ENCODE results near the gene CLK2.
A peak's percentile ranks its signal among the peaks of the same experiment; 100 is the strongest.
"Not testable (repeated sequence)": the region's sequence is repeated elsewhere in the genome, so short reads cannot be mapped to it uniquely, and the experiment has no call there.

Gene CLK2

DNA sequence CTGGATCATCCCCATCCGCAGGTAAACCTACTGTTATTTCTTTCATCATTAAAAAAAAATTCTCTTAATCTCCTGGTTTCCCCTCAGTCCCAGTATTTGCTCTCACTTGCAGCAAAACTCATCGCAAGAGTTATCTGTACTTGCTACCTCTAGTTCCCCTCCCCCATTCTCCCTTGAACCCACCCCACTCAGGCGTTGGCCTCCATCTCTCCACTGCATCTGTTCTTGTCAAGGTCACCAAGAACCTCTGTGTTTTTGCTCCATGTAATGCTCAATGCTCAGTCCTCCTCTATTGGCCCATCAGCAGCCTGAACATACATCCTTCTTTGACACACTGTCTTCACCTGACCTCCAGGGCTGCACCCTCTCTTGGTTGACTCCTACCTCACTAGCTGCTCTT is 23.4 kb upstream of the CLK2 start:
- no peak for DNase-seq (ENCODE audit: low read depth)

DNA sequence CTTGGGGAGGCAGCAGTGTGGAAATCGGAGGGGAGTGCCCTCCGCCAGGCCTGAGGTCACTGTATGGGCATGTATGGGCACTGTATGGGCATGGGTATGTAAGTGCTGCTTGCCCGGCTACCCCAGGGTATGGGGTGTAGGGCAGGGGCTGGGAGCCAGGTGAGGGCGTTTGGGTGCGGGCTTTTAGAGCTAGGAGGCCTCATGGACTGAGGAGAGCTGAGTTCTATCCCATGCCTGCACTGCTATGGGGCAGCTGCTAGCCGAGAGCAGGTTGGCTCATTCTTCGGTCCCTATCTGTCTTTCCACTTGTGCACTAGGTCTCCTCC is 22.6 kb upstream of the CLK2 start:
- DNase-seq (ENCODE audit: low read depth) = no peak

GRCh38 chr1:155295183-155295941 is 22.1 kb upstream of the CLK2 start:
- DNase-seq (ENCODE audit: low read depth) = no peak

DNA sequence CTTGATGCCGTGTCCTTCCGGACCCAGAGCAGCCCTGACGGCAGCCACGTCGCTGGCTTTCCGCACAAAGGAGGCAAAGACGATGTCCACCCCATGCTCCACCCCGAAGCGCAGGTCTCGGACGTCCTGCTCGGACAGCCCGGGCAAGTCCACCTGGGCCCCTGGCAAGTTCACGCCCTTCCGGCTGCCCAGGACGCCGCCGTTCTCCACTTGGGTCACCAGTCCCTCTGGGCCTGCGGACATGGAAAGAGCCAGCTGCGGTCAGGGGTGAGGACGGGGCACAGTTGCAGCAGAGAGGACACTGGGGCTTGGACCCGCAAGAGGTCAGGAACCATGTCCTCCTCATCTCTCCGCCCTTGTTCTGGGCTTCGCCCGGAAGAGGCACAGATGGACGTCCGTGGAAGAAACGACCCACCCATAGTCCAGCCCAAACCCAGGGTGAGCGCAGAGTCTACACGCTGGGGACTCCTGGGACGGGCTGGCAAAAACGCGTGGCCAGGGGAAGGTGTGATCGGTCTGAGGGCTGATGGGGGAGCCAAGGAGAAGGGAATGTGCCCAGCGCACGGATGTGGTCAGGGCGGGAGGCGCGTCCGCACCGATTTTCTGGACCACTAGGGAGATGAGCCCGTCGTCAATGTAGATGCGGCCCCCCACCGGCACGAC is 21.3 kb upstream of the CLK2 start:
- DNase-seq (ENCODE audit: low read depth) = no peak

GRCh38 chr1:155293086-155293749 is 19.9 kb upstream of the CLK2 start:
- DNase-seq (ENCODE audit: low read depth) = no peak

DNA sequence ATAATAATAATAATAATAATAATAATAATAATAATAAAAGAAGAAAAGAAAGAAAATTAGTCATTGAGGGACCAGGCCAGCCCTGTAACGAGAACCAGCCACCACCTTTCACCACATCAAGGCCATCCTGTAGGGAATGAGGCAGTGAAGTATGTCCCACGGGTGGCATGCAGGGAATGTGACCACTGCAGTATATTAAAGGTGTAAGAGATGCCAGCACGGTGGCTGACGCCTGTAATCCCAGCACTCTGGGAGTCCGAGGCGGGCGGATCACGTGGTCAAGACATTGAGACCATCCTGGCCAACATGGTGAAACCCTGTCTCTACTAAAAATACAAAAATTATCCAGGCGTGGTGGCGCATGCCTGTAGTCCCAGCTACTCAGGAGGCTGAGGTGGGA is 17.7 kb upstream of the CLK2 start:
- DNase-seq (ENCODE audit: low read depth) = not testable (repeated sequence)

- DNase-seq (ENCODE audit: low read depth) = no peak
Measured at GRCh38 chr1:155287987-155288543, 14.8 kb upstream of the CLK2 start.

- DNase-seq (ENCODE audit: low read depth) = no peak
Measured at GRCh38 chr1:155286544-155286943, 13.2 kb upstream of the CLK2 start.

GRCh38 chr1:155285631-155286044 is 12.3 kb upstream of the CLK2 start:
- DNase-seq (ENCODE audit: low read depth) = no peak

DNA sequence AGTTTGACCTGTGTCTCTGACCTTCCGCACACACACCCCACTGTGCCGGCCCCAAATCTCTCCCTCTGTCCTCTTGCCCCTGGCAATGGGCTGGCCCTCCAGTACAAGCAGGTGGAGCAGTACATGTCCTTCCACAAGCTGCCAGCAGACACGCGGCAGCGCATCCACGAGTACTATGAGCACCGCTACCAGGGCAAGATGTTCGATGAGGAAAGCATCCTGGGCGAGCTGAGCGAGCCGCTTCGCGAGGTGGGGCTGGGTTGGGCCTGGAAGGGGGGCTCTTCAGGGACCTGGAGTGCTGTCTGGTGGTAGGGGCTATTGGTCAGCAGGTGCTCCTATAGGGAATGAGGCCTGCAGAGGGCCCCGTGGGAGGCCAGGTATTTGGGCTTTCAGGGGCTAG is 11.8 kb upstream of the CLK2 start:
- no peak for DNase-seq (ENCODE audit: low read depth)

GRCh38 chr1:155284476-155284875 is 11.2 kb upstream of the CLK2 start:
- no peak for DNase-seq (ENCODE audit: low read depth)

- DNase-seq (ENCODE audit: low read depth) = no peak
Measured at GRCh38 chr1:155282488-155283091, 9.3 kb upstream of the CLK2 start.

DNA sequence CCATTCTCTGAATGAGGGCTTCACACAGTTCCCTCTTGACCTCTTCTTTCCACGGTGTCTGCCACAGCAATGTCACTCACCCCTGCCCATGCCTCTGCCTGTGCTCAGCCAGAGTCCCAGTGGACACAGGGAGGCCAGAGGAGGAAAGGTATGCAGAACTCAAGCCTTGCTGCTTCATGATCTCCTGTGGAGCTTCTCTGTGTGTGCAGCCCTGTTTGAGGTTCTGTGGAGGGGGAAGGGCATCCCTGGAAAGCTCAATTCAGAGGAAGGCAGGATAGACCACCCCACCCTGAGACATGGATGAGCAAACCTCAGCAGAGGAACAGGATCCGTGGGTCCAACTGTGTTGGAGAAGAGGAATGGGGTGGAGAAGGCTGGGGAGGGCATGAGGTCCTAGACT is 6.0 kb upstream of the CLK2 start:
- DNase-seq (ENCODE audit: low read depth) = no peak

DNA sequence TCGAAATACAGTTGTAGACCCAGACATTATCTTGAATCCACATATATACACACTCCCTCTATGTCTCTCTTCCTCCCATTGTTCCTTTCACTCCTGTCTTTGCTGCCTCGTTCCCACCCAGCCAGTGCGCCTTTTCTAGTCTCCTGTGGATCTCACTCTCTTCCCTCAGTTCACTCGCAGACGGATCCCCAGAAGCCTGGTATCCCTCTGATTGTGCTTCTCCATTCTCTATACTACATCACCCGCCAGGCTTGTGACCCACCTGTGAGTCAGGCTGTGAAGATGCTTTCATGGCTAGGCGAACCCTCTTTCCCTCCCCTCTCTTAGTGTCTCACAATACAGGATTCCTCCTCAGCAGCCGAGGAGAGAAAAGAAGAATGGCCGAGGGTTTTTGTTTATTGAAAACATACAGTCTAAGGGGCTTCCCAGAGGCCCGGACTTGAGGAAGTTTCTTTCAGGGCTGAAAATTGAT is 5.4 kb upstream of the CLK2 start:
- no peak for DNase-seq (ENCODE audit: low read depth)

DNA sequence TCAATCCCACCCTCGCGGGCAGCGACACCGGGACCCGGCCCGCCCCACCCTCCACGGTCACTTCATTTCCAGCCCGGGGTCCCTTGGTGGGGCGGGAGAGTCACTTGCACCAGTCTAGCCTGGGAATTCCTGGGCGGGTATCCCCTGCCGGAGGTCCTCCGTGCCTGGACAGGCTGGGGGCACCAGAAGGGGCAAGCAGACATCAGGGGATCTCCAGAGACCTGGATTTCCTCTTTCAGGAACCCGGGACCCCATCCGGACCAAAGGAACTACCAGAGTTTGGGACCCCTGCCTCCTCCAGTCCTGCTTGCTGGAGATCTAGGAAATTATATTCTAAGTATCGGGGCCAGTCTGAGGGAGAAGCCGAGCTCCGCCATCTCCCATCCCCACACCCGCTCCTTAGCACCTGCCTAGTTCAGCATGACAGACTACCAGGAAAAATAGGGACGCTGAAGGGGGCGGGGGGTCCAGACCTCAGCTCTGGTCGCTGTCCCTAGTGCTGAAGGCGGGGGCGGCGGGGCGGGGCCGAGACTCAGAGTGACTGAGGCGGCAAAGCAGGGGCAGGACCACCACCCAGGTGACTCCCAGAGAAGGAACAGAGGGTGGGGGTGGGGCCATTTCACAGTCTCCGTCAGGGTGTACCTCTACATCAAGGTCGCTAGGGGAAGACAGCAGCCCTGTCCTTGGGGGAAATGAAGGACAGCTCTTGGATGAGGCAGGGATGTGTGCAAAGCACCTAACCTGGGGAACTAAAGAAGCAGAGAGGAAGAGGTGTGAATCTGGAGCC is 4.8 kb upstream of the CLK2 start:
- DNase-seq (ENCODE audit: low read depth) = peak; percentile 70

GRCh38 chr1:155277070-155277901 is 4.0 kb upstream of the CLK2 start, which contains the start of gene HCN3:
TSS of gene HCN3 (plus strand) at chr1:155277463. CDS start at chr1:155277591, 128 bp downstream.
- DNase-seq (ENCODE audit: low read depth) = peak; percentile 79

DNA sequence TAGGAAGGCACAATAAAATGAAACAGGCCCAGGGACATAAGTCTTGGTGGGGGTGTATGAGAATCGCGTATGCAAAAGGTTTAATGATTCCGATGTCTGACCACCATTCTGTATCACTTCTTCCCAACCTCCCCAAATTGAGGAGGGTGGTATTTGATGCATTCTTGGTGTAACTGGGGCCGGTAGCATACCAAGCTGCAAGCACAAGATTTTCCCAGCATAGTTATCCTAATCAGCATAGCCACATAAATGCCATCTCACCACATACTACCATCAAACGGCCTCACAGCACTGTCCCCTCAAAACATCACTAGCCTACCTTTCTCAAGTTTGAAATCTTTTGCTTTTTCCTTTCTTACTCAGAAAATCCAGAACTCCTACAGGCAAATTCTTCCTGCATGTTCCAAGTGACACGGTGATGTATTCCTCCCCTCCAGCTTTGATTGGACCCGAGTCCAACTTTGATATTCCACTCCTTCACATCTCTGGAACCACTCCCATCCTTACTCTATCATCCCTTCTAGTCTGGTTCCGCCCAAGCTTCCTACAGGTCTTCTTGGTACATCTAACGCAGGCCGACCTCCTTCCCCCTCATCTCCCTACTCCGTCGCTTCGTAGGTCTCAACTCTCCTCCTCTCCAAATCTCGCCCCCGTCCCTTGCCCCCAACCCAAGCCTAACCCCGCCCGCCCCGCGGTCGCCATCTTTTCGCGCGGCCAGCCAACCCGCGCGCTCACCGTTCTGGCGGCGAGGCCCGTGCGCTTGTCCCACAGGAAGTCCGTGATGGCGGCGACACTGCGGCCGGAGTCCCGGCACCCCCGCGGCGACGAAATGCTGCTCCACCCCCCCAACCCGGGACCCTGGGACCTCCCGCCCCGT is 600 bp downstream of the CLK2 start:
- no peak for DNase-seq (ENCODE audit: low read depth)

- DNase-seq (ENCODE audit: low read depth) = no peak
Measured at GRCh38 chr1:155269381-155269780, 3.9 kb downstream of the CLK2 start.

GRCh38 chr1:155268630-155269029 is 4.7 kb downstream of the CLK2 start:
- no peak for DNase-seq (ENCODE audit: low read depth)

GRCh38 chr1:155267373-155267772 is 5.9 kb downstream of the CLK2 start:
- no peak for DNase-seq (ENCODE audit: low read depth)
